Transverse colon (tissue), 4 donors: ENCODE results near the gene MYH9. TPM values are rescaled to one million over a fixed set of nuclear protein-coding genes. Genes with fewer than 3 reads are reported as not detected.

ENCODE experiments used
- DNase-seq: peaks from one replicate; pipeline ENCODE4 v3.0.0-alpha.2; 2019
- H3K27ac ChIP-seq, 4 donors: fragments of 200-600 bp; sonication (generic); 2 replicates each; pipeline ENCODE4 v1.5.1; 2016 to 2018; ENCODE audit warnings: inconsistent platforms in 4 of 4
- H3K27me3 ChIP-seq: fragments of 200-600 bp; sonication (generic); 2 replicates; pipeline ENCODE4 v1.5.1; 2017; ENCODE audit warnings: inconsistent platforms
- H3K36me3 ChIP-seq, 4 donors: fragments of 200-600 bp; sonication (generic); 2 replicates each; pipeline ENCODE4 v1.5.1; 2017 to 2019; ENCODE audit warnings: inconsistent platforms in 4 of 4
- H3K4me1 ChIP-seq, 4 donors: fragments of 200-600 bp; sonication (generic); 2 replicates each; pipeline ENCODE4 v1.5.1; 2017 to 2020; ENCODE audit warnings: inconsistent platforms in 4 of 4
- H3K4me3 ChIP-seq, 4 donors: fragments of 200-600 bp; sonication (generic); 1 replicate in 1 of 4; 2 replicates in 3 of 4; pipeline versions ENCODE4 v1.5.1 to v1.6.1; 2017 to 2019; ENCODE audit warnings: inconsistent platforms in 4 of 4
- H3K9me3 ChIP-seq, 2 donors: fragments of 200-600 bp; sonication (generic); 2 replicates each; pipeline ENCODE4 v1.5.1; 2017 to 2019; ENCODE audit warnings: inconsistent platforms in 2 of 2
- EP300 ChIP-seq: sonication (generic); formaldehyde crosslinking; IDR thresholded peaks from one replicate; pipeline ENCODE4 v1.6.1; 2017; ENCODE audit warnings: antibody characterized with exemption, low read depth
- POLR2A ChIP-seq: fragments of 450-650 bp; IDR thresholded peaks from one replicate; pipeline ENCODE4 v1.6.1; 2016; ENCODE audit warnings: antibody characterized with exemption, mild to moderate bottlenecking, moderate library complexity
- POLR2AphosphoS5 ChIP-seq, 3 donors: sonication (generic); formaldehyde crosslinking; IDR thresholded peaks; one replicate each; pipeline ENCODE4 v1.6.1; 2016; ENCODE audit warnings: antibody characterized with exemption in 3 of 3
- WGBS, 2 donors: methylation state at CpG; one replicate each; pipeline ENCODE4 v1.1.5; 2018; ENCODE audit warnings: low coverage in 1 of 2; 5-methylcytosine and 5-hydroxymethylcytosine counted together
- in situ Hi-C, 4 donors: fragments of 200-750 bp; cut with MboI; loops; one replicate each; pipeline versions ENCODE4 v1.15.0 to v1.15.1; 2017; ENCODE audit warnings: low sequenced_read_pairs in 3 of 4, low pct_ligation_motif_present in 1 of 4, low pct_unique_long_range_greater_than_20kb in 1 of 4
- intact Hi-C: fragments of 100-400 bp; cut with DNase I; formaldehyde crosslinking; loops from one replicate; pipeline ENCODE4 v1.15.1; 2023; ENCODE audit warnings: low total_unique reads
- total RNA-seq, 4 donors: library from RNA; depleted of rRNA; stranded (reverse); fragments of >200 nt; gene quantifications; one replicate each; pipeline ENCODE4 v1.1.0, GENCODE V29; 2016
- TF ChIP-seq, protein P1 (sequence below), 5 experiments: fragments of 200-600 bp in 3 of 5; fragments of 450-650 bp in 2 of 5; sonication (generic) in 3 of 5; IDR thresholded peaks; 1 replicate in 2 of 5; 2 replicates in 3 of 5; pipeline ENCODE4 v1.5.1; 2016 to 2017; ENCODE audit warnings: antibody characterized with exemption in 5 of 5, inconsistent platforms in 3 of 5, mild to moderate bottlenecking in 2 of 5, moderate library complexity in 1 of 5

MYH9 gene
- total RNA-seq, 4 donors from 2014 or later, result 385 to 511 (median 460) TPM

DNA sequence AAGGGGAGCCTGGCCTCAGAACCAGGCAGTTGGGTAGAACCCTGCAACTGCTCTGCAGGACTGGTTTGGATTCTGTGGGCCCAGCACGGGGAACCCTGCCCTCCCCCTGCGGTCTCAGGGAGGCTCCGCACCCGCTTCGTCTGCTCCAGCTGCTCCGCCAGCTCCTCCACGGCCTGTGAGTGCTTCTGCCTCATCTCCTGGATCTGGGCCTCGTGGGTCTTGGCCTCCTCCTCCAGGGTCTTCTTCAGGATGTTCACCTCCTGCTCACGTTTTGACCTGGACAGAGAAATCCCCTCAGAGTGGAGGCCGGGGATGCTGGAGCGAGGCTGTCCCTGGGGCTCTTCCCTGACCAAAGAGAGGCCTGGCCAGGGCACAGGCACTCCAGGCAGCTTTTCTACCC is 93.0 kb downstream of the MYH9 start:
- Histone ChIP-seq H3K9me3 (no peaks in the 10 kb centered on the region), H3K27ac (no peak overlapping the region), H3K4me3 (no peak overlapping the region), H3K36me3 (peaks cover 0 to 85% (median 57%) of the 10 kb centered on the region in 4 donors), H3K4me1 (no peaks in the 10 kb centered on the region), H3K27me3 (no peaks in the 10 kb centered on the region)
- WGBS, 2 donors, result 92 to 94% methylated on average over 2 to 11 of the region's 11 CpGs
- in situ Hi-C loops, result no loop called here
- no peak for TF ChIP-seq POLR2A
- TF ChIP-seq POLR2AphosphoS5 (IDR thresholded peaks at IDR 0.05), result no peak
- no peak for TF ChIP-seq EP300
- TF ChIP-seq, protein P1, sequence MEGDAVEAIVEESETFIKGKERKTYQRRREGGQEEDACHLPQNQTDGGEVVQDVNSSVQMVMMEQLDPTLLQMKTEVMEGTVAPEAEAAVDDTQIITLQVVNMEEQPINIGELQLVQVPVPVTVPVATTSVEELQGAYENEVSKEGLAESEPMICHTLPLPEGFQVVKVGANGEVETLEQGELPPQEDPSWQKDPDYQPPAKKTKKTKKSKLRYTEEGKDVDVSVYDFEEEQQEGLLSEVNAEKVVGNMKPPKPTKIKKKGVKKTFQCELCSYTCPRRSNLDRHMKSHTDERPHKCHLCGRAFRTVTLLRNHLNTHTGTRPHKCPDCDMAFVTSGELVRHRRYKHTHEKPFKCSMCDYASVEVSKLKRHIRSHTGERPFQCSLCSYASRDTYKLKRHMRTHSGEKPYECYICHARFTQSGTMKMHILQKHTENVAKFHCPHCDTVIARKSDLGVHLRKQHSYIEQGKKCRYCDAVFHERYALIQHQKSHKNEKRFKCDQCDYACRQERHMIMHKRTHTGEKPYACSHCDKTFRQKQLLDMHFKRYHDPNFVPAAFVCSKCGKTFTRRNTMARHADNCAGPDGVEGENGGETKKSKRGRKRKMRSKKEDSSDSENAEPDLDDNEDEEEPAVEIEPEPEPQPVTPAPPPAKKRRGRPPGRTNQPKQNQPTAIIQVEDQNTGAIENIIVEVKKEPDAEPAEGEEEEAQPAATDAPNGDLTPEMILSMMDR (IDR thresholded peaks at IDR 0.05), result no peak
- no peak for DNase-seq
- intact Hi-C loops, result no loop called here

DNA sequence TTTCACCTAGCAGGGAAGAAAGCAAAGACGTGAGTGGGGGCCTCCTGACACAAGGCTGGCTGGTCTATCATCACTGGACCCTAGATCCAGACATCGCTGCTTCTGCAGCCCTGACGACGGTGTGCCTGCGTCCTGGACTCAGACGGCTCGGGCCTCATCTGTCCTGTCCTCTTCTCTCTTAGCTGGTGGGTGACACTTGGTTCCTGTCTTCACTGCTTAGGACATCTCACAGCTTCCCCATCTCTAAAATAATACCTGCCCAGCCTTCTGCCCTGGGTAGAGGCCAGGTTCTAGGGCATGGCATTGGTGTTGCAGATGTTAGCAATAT is 93.5 kb downstream of the MYH9 start:
- Histone ChIP-seq H3K4me3 (no peak overlapping the region), H3K4me1 (no peaks in the 10 kb centered on the region), H3K27ac (no peak overlapping the region), H3K9me3 (no peaks in the 10 kb centered on the region), H3K27me3 (no peaks in the 10 kb centered on the region), H3K36me3 (peaks cover 0 to 85% (median 57%) of the 10 kb centered on the region in 4 donors)
- in situ Hi-C loops (no loop called here), intact Hi-C loops (no loop called here)
- 94% methylated on average over 7 of the region's 7 CpGs; no CpG with 5 or more reads in 1 of the 2 donors for WGBS, 2 donors
- no peak for DNase-seq
- TF ChIP-seq EP300, result no peak
- TF ChIP-seq POLR2AphosphoS5 (IDR thresholded peaks at IDR 0.05), result no peak
- no peak for TF ChIP-seq POLR2A
- TF ChIP-seq, protein P1 (IDR thresholded peaks at IDR 0.05), result no peak

DNA sequence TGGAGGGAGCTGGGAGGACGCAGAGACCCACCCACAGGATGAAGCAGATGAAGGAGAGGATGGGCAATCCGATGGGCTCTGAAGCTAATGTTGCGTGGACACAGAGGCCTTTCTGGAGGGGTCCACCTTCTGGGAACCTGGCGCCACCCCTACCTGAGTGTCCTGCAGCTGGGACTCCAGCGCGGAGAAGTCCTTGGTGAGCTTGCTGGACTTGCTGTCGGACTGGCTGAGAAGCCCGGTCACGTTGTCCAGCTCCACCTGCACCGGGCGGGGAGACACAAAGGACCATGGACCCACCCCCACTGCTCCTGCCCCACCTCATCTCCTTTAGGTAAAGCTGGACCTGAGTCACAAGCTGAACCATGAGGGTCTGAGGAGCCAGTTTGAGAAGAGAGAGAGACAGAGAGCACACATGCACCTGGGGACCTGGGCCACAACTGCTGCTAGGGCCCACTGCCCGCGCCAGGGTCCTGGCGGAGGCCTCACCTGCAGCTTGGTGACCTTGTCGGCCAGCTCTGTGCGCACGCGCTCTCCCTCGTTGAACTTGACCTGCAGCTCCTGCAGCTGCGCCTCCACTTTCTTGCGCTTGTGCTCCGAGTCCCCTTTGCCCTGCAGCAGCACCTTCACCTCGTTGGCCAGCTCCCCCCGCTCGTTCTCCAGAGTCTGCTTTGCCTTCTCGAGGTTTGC is 94.0 kb downstream of the MYH9 start:
- intact Hi-C loops (no loop called here), in situ Hi-C loops (no loop called here)
- no peaks in the 10 kb centered on the region for H3K27me3 ChIP-seq
- peaks cover 0 to 85% (median 55%) of the 10 kb centered on the region in 4 donors for H3K36me3 ChIP-seq
- 90% methylated on average over 26 of the region's 26 CpGs; no CpG with 5 or more reads in 1 of the 2 donors for WGBS, 2 donors
- no peaks in the 10 kb centered on the region for H3K4me1 ChIP-seq
- DNase-seq, result no peak
- TF ChIP-seq EP300, result no peak
- no peak for TF ChIP-seq POLR2A
- TF ChIP-seq POLR2AphosphoS5 (IDR thresholded peaks at IDR 0.05), result no peak
- TF ChIP-seq, protein P1 (IDR thresholded peaks at IDR 0.05), result no peak
- no peak overlapping the region for H3K4me3 ChIP-seq
- no peaks in the 10 kb centered on the region for H3K9me3 ChIP-seq
- no peak overlapping the region for H3K27ac ChIP-seq

DNA sequence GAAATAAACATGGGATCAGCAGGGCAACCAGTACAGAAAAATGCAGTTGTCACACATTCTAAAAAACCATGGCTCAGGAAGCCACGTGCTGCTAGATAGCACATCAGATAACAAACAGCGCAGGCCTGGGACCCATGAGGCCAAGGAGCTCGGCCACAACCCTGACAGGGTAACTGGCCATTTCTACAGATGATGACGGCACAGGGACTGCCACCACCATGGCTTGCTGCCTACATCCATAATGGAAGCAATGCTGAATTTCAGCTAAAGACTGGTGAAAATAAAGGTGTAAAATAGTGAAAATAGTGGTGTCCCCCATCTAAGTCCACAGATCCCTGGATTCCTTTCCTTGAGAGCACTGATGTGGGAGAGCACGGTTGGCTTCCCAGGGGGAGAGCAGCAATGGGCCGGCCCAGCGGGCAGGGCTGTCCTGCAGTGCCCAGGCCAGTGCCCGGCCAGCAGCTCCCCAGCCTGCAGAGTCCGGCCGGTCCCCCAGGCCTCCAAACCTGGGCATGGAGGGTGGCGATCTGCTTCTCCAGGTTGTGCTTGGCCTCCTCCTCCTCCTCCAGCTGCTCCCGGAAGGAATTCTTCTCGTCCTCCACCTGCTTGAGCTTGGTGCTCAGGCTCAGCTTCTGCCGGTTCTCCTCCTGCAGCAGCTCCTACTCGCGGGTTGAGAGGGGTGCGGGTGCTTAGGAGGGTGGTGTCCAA is 94.8 kb downstream of the MYH9 start:
- peak overlapping the region in 1 of 4 donors; percentile 28 for H3K27ac ChIP-seq
- no peaks in the 10 kb centered on the region for H3K4me1 ChIP-seq
- H3K4me3 ChIP-seq, result no peak overlapping the region
- WGBS, 2 donors, result 86 to 100% methylated on average over 1 to 17 of the region's 17 CpGs
- no peak for DNase-seq
- in situ Hi-C loops, result no loop called here
- peaks cover 0 to 85% (median 54%) of the 10 kb centered on the region in 4 donors for H3K36me3 ChIP-seq
- no peak for TF ChIP-seq POLR2A
- H3K9me3 ChIP-seq, result no peaks in the 10 kb centered on the region
- intact Hi-C loops, result no loop called here
- H3K27me3 ChIP-seq, result no peaks in the 10 kb centered on the region
